ENCODE measurements around the gene PTGES3.

GRCh38 chr12:56713345-56713744 lies 25.3 kb upstream of the PTGES3 start:
- no peak for TF ChIP-seq CTCF (IDR thresholded peaks at IDR 0.05)
- no peak for TF ChIP-seq POLR2A (IDR thresholded peaks at IDR 0.05)

Data from lower leg skin (tissue), 3 donors.